Stimulated activated CD4-positive, alpha-beta T cell treated with anti-CD3 and anti-CD28 coated beads, Interleukin-1b, Interleukin-23, amount 100 ng/mL, for 4 hours (primary cell): ENCODE measurements around the gene IL31.
"Not testable (repeated sequence)": the region's sequence is repeated elsewhere in the genome, so short reads cannot be mapped to it uniquely, and the experiment has no call there.

Experiments
- DNase-seq, 2 donors: peaks; one replicate each; pipeline ENCODE4 v3.0.0-alpha.2; 2020; ENCODE audit warnings: low read depth in 2 of 2

The IL31 gene

DNA sequence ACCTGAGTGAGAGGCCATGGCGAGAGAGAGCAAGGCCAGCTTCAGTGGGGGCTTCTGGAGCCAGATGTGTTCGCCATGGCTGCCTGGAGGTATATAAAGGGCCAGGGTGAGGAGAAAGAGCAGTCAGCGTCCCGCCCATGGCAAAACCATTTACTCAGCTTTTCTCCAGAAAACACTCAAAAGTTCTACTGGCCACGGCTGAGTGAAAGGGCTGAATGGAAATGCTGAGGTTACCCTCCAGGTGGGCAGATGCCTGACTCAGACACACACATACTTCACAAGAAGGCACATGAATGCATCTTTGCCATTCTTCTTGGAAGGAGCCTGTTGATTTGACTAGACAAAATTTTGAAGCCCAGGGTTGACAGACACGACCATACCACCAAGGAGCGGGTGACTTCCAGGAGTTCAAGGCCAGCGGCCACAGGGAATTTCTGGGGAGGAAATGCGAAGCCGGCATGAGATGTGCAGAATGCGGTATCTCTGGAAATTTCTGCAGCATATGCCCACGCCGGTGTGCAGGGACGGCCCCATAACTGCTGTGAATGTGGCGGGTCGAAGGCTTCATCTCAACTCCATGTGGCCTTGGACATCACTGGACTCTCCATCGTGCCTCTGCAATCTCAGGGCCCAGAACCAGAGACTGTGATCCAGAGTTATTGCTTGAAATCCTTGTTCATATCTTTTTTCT lies at the start of gene IL31:
Gene IL31 (minus strand): TSS at position 67 of the 691 bp plus-strand sequence. CDS start 49 bp downstream, at position 18.
- DNase-seq = no peak

DNA sequence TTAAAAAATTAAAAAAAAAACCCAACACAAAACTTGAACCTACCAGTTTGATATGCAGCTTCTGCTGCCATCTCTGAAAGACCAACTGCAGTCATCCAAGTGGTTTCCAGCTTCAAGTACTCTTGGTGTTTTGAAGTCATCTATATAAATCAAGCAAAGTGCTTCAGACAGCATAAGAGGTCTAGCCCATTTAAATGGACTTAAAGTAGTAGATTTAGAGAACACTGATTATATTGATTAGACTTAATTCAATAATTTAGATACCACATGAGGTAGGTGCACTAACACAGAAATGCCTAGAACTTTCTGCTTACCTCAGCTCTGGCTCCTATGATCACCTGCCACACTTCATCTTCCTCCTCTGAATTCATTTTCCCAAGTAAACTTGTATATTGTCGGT lies 42.4 kb upstream of the IL31 start:
- DNase-seq = no peak

DNA sequence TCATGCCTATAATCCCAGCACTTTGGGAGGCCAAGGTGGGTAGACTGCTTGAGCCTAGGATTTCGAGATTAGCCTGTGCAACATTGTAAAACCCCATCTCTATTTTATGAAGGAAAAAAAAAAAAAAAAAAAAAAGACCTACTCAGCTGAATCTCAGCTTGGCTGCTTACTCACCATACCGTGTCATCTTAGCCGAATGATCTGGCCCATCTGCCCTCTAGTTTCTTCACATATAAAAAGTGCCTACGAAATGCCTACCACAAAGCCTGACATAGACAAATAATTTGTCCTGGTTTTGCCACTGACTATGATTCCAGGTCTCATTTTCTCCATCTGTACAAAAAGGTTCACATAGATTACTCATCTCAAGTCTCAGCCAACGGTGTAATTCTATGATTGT lies 41.8 kb upstream of the IL31 start:
- DNase-seq = no peak

DNA sequence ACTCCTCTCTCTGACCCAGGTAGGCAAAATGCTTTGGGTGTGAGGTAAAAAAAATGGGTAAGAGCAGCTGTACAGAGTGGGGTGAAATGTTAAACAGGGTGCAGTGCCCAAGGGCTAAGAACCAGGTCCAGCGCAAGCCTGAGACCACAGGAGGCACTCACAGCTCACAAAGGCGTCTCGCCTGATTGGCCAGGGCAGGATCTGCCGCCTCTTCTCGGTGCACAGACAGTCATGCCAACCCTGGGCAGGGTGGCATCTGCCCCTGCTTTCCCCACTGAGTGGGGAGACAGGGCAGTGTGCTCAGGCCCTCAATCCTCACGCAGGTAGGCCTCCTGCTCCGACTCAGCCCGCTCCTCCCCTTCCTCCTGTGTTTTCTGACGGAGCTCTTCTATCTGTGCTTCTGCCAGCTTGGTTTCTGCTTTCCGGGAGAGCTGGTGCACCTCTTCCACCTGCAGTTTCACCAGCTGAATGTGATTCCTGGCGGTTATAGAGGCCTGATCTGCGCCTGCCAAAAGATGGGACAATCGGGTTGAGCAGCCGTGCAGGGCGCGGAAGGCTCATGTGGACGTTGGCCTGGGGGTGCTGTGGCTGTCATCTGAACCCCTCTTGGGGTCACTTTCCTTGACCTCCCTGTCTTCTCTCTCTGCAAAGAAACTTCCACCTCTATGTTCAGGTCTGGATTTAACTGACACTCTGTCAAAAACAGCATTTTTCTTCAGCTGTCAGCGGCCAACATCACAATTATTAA lies 34.2 kb upstream of the IL31 start:
- DNase-seq = no peak

DNA sequence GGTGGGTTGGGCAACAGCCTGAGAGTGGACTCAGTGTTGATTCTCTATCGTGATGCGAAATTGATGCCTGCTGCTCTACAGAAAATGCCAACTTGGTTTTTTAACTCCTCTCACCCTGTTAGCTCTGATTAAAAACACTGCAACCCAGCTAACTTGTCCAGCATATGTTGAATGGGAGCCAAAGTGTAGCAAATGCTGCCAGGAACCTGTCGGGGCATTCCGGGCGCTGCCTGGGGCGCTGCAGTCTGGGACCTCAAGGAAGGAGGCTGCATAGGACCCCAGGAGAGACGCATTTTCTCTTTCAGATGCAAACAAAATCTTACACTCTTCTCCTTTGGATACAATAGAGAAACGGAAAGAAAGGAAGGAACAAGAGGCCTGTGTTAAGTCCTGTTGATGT lies 33.4 kb upstream of the IL31 start:
- no peak for DNase-seq

DNA sequence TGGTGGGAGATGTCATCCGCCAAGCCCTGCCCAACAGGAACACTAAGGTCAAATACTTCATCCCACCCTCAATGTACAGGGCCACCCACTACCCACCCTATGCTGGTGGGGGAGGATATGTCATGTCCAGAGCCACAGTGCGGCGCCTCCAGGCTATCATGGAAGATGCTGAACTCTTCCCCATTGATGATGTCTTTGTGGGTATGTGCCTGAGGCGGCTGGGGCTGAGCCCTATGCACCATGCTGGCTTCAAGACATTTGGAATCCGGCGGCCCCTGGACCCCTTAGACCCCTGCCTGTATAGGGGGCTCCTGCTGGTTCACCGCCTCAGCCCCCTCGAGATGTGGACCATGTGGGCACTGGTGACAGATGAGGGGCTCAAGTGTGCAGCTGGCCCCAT lies 33.0 kb upstream of the IL31 start:
- no peak for DNase-seq

DNA sequence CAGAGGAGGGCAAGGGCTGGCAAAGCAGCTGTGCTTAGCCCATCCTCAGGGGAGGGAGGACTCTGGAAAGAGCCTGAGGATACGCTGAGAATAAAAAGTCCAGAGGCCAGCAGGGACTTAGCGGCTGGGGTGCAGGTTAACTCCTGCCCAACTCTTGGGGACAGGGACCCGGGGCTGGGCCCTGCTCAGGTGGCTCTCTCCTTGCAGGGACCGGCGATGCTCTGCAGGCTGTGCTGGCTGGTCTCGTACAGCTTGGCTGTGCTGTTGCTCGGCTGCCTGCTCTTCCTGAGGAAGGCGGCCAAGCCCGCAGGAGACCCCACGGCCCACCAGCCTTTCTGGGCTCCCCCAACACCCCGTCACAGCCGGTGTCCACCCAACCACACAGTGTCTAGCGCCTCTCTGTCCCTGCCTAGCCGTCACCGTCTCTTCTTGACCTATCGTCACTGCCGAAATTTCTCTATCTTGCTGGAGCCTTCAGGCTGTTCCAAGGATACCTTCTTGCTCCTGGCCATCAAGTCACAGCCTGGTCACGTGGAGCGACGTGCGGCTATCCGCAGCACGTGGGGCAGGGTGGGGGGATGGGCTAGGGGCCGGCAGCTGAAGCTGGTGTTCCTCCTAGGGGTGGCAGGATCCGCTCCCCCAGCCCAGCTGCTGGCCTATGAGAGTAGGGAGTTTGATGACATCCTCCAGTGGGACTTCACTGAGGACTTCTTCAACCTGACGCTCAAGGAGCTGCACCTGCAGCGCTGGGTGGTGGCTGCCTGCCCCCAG lies 32.3 kb upstream of the IL31 start:
- DNase-seq = no peak

DNA sequence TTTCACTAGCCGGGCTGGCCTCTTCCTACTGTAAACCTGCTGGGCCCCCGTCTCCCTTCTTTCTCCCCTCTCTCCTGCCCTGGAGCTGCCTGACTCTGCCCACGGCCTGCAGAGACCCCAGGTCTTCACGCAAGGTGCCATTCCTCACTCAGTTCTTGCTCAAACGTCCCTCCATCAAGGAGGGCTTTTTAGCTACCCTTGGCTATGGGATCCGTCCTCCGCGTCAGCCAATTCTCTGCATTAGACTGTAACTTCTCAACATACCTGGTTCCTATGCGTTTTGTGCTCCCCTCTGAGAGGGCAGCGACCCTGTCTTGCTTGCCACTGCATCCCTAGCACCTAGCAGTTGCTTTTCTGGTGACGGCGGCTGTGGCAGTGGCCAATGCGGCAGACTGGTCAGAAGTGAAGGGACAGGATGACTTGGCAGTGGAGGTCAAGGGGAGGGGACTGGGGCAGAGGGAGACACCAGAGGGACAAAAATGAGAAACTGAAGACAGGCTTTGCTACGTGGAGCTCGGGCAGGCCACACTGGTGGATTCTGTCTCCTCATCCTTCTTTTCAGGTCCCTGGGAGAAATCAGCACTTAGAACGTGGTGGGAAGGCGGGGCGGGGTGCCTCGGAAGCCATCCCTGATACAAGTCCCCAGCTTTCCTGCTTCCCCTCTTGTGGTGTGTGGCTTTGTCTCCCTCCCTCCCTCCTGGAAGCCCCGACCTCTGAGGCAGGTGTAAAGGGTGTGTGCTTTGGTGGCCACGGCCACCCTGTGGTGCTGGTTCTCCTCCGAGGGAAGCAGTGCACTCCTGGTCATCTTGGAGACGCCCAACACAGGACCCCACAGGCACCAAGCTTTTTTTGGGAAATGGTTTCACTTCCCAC lies 31.3 kb upstream of the IL31 start:
- DNase-seq = no peak

DNA sequence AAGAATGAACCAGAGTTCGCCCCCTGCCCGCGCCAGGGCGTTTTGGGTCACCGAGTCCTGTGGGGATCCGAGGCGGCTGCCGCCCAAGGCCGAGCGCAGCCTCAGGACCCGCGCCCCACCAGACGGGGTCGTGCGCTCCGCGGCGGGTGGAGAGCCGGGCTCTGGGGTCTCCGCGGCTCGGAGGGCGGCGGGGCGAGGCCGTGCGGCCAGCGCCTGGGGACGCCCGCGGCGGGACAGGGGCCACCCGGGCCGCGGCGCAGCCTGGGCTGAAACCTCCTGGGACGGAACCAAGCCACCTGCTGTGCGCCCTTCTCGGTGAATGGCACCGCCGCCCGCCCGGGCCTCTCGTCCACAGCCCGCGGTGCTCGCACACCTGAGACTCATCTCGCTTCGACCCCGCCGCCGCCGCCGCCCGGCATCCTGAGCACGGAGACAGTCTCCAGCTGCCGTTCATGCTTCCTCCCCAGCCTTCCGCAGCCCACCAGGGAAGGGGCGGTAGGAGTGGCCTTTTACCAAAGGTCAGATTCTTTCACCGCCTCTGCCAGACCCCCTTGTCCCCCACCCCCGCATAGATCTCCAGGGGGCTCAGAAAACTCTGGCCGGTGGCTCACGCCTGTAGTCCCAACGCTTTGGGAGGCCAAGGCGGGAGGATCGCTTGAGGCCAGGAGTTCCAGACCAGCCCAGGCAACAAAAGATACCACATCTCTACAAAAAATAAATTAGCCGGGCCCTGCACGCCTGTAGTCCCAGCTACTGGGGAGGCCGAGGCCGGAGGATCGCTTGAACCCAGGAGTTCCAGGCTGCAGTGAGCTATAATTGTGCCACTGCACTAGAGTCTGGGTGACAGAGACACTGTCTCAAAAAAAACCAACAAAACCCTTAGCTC lies 30.4 kb upstream of the IL31 start:
- DNase-seq = no peak

DNA sequence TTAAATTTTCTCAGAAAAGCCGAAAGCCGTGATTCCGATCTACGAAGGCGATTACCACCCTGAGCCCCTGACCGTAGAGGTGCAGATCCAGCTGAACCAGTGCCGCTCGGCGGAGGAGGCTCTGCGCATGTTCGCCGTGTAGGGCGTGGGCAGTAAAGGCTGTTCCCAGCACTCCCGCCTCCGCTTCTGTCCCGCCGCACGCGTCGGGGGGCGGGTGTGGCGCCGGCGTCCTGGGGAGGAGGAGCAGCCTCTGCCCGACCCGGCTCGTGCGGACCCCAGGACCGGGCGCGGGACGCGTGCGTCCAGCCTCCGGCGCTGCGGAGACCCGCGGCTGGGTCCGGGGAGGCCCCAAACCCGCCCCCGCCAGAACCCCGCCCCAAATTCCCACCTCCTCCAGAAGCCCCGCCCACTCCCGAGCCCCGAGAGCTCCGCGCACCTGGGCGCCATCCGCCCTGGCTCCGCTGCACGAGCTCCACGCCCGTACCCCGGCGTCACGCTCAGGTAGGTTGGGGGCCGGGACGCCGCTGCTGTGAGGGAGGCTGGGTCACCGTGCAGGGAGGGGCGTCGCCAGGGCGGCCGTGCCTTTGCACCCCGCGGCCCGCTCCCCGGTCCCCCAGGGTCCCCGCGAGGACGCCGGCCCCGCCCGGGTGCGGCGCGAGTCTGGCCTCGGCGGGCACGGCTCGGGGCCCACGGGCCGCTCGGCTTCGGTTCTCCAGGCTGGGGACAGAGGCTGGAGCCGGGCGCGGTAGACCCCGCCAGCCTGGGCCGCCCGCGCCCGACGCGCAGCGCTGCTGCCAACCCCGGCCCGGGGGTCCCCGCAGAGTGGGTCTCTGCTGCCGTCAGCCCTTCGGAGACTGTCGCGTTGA lies 29.5 kb upstream of the IL31 start, which contains the start of gene B3GNT4:
Gene B3GNT4 (plus strand): TSS at position 409 of the 866 bp plus-strand sequence. CDS start 910 bp downstream, outside the sequence.
- peak; percentile 64 to 65 for DNase-seq

DNA sequence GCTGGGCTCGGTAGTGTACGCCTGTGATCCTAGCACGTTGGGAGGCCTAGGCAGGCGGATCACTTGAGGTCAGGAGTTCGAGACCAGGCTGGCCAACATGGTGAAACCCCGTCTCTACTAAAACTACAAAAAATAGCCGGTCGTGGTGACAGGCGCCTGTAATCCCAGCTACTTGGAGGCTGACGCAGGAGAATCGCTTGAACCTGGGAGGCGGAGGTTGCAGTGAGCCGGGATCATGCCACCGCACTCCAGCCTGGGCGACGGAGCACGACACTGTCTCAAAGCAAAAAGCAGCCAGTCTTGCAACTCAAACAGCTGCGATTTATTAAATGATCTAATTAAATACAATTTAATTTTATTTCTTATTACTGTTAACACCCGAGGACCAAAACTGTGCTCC lies 28.8 kb upstream of the IL31 start:
- not testable (repeated sequence) for DNase-seq

DNA sequence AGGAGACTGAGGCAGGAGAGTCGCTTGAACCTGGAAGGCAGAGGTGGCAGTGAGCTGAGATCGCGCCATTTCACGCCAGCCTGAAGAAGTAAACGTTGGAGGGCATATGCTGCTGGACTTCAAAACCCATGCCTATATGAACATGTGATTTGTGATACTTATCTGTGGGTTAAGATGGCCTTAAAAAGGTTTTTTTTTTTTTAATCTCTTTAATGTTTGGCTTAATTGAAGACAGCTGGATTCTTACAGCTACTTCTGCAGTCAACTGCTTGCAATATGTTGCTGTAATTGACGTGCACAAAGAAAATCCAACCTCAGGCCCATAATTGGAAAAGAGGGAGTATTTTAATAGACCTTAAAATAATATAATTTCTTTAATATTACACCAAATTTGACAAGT lies 28.0 kb upstream of the IL31 start:
- DNase-seq = no peak

DNA sequence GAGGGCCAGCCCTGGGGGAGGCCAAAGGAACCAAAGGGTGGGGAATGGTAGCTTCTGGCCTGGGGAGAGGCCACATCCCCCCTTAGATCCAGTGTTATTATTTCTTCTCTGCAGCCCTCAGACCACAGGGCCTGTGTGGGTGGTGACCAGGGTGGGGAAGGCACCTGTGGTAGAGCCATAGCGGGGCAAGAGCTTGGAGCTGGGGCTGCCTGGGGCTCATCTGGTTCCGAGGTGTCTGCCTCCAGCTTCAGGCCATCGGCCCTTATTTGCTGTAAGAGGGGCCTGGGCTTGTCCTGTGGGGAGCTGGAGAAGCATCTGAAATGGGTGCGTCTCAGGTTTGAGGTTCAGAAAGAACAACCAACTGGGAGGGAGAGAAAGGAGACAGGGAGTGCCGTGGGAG lies 27.4 kb upstream of the IL31 start:
- DNase-seq = no peak

DNA sequence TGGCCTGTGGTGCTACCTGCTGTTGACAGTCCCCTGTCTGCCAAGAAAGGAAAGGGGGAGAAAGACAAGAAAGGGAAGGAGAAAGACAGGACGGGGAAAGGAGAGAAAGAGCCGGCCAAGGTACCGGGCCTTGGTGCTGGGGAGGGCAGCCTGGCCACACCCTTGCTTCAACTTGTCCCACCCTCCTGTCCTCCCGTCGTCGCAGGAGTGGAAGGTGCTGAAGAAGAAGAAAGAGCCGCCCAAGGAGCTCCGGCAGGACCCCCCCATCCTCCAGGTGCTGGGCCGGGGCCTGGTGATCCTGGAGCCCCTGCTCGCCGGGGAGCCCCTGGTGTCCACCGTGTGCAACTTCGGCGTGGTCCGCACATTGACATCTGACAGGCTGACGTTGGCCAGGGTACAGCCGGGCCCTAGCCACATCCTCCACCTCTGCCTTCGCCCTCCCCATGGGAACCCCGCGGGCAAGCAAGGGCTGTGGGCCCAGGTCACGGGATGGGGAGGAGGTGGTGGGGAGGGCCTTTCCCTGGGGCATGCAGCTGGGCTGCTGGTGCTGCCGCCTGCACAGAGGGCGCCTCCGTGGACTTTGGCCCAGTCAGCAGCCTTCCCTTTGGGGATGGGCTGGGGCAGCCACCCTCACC lies 26.6 kb upstream of the IL31 start:
- DNase-seq = no peak

DNA sequence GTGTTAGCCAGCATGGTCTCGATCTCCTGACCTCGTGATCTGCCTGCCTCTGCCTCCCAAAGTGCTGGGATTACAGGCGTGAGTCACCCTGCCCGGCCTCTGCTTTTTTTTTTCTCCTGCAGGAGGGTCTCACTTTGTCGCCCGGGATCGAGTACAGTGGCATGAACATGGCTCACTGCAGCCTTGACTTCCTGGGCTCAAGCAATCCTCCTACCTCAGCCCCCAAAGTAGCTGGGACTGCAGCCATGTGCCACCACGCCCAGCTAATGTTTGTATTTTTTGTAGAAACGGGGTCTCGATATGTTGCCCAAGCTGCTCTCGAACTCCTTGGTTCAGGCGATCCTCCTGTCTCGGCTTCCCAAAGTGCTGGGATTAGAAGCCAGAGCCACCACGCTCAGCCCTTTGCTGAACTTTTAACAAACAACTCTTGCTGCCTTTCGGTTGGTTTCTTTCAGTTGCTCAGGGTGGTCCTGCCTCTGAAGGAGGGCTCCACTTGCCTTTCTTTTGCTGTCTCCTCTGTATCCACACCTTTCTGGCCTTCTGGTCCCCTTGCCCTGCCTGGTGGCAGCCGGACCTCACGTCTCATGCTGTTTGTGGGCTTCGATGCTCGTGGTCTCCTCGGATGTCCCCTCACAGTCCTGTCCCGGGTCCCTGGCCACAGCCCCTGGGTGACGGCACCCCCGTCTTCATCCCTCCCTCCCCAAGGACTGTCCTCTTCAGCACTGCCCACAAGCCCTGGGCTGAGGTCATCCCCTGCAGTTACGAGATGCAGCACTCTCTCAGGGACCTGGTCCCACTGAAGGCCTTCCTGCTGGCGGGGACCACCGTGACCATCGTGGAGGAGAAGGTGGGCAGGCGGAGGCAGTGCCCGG lies 25.7 kb upstream of the IL31 start:
- DNase-seq = no peak

DNA sequence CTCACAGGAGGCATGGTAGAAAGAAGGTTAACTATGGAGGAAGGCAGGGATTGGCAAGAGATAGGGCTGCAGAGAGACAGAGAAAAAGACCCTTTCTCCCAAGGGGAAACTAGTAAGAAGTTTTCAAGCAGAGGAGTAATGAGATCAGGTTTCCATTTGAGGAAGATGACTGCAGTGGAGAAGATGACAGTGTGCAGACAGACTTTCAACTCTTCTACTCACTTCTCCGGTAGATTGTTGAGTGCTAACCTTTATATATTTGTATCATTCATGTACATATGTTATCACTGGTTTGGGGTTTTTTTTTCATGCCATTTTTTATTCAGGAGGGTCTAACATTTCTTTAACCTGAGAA lies 23.6 kb upstream of the IL31 start:
- no peak for DNase-seq

DNA sequence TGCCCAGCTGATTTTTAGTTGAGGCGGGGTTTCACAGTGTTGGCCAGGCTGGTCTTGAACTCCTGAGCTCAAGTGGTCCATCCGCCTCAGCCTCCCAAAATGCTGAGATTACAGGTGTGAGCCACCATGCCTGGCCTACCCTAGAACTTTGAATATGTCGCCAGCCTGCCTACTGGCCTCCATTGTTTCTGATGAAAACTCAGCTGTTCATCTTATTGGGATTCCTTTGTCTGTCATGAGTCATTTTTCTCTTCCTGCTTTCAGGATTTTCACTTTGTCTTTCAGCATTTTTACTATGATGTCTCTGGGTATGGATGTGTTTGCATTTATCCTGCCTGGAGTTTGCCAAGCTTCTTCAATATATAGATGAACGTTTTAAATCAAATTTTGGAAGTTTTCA lies 21.4 kb upstream of the IL31 start:
- no peak for DNase-seq

DNA sequence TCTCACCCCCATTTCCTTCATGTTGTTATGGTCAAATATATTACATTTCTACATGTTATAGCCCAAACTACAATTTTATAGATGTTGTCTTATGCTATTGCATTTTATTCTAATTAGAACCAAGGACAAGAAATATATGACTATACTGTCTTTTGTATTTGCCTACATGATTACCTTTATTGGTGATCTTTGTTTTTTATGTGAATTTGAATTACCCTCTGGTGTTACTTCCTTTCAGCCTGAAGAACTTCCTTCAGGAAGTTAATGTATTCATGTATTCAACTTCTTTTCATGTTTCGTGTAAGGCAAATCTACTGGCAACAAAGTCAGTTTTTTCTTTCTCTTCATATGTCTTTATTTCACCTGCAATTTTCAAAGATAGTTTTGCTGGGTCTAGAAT lies 20.8 kb upstream of the IL31 start:
- no peak for DNase-seq
